Epithelial cell of proximal tubule (primary cell): ENCODE measurements around the gene AOPEP. TPM values are rescaled to one million over a fixed set of nuclear protein-coding genes. Genes with fewer than 3 reads are reported as not detected.
"Not testable (repeated sequence)": the region's sequence is repeated elsewhere in the genome, so short reads cannot be mapped to it uniquely, and the experiment has no call there.

Experiments used
- DNase-seq: peaks from one replicate; pipeline ENCODE4 v3.0.0-alpha.2; 2011; ENCODE audit warnings: low read depth
- H3K4me3 ChIP-seq: 2 replicates; pipeline ENCODE4 v1.5.1; 2011; ENCODE audit warnings: low read depth, mild to moderate bottlenecking, low read length
- CTCF ChIP-seq: conservative IDR thresholded peaks from 2 replicates; pipeline ENCODE4 v1.5.1; 2012; ENCODE audit warnings: low read depth, mild to moderate bottlenecking, low read length
- total RNA-seq: library from RNA; depleted of rRNA; stranded (reverse); fragments of >200 nt; gene quantifications from 2 replicates; pipeline ENCODE4 v1.2.3, GENCODE V29; 2015

Gene AOPEP
- total RNA-seq, 1 donor from 2014 or later: 27.0 TPM

DNA sequence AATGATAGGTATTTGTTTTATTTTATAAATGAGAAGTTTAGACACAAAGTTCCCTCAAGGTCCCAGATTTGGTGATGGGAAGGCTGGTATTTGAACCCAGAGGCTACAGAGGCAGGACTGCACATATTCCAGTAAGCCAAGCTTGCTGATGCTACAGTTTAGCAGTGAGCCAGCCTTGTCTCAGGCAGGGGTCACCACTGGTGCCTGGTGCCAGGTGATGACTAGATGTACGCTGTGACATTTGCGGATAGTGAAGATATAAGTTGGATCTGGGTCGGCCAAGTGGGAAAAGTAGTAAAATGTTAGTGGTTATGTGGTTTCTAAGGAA lies 143.9 kb downstream of the AOPEP start:
- no peak overlapping the region for H3K4me3 ChIP-seq
- DNase-seq: no peak
- TF ChIP-seq CTCF: no peak

- no peak for TF ChIP-seq CTCF
- DNase-seq: no peak
- no peak overlapping the region for H3K4me3 ChIP-seq
Measured at GRCh38 chr9:94870793-94871558, 144.5 kb downstream of the AOPEP start.

GRCh38 chr9:94872083-94872833 lies 145.8 kb downstream of the AOPEP start:
- no peak overlapping the region for H3K4me3 ChIP-seq
- no peak for TF ChIP-seq CTCF
- no peak for DNase-seq

GRCh38 chr9:94872891-94873511 lies 146.5 kb downstream of the AOPEP start:
- DNase-seq: no peak
- H3K4me3 ChIP-seq: no peak overlapping the region
- no peak for TF ChIP-seq CTCF

- H3K4me3 ChIP-seq: no peak overlapping the region
- no peak for TF ChIP-seq CTCF
- DNase-seq: no peak
Measured at GRCh38 chr9:94874316-94874715, 147.8 kb downstream of the AOPEP start.

- no peak for TF ChIP-seq CTCF
- H3K4me3 ChIP-seq: no peak overlapping the region
- DNase-seq: no peak
Measured at GRCh38 chr9:94875300-94876020, 149.0 kb downstream of the AOPEP start.

GRCh38 chr9:94878804-94879203 lies 152.3 kb downstream of the AOPEP start:
- H3K4me3 ChIP-seq, DNase-seq: not testable (repeated sequence)
